GM12878 (cell line): ENCODE results near the gene LRRC52. TPM values are rescaled to one million over a fixed set of nuclear protein-coding genes. Genes with fewer than 3 reads are reported as not detected.

ENCODE experiments used
- ATAC-seq: fragments of 200-7000 bp; cut with Tn5 transposase; 3 replicates; pipeline ENCODE4 v1.9.1; 2020; ENCODE audit warnings: mild to moderate bottlenecking, moderate library complexity
- Bru-seq: library from RNA; stranded (reverse); fragments of 400-500 nt; gene quantifications from one replicate; lab custom pipeline; 2021; lab: Mats Ljungman, UMichigan
- BruChase-seq, 2 experiments: library from RNA; stranded (reverse); fragments of 400-500 nt; gene quantifications; one replicate each; lab custom pipeline; 2021; lab: Mats Ljungman, UMichigan
- BruUV-seq: library from RNA; stranded (reverse); fragments of 400-500 nt; replicated peaks from 2 replicates; lab custom pipeline; 2021; lab: Mats Ljungman, UMichigan
- CTCF ChIA-PET: fragments of 300-600 bp; sonication (Branson Sonifier 250); formaldehyde crosslinking; extraction: SDS; loops from one replicate; lab custom pipeline; 2021; ENCODE audit warnings: inconsistent platforms; lab: Yijun Ruan, JAX
- POLR2A ChIA-PET: fragments of 350-600 bp; formaldehyde crosslinking; extraction: SDS; loops from one replicate; lab custom pipeline; 2021; ENCODE audit warnings: inconsistent platforms; lab: Charles Lee
- RAD21 ChIA-PET: fragments of 300-600 bp; sonication (Branson Sonifier 250); formaldehyde crosslinking; loops from one replicate; lab custom pipeline; 2023; ENCODE audit warnings: antibody characterized with exemption; ENCODE audit not compliant: unreplicated experiment; lab: Charles Lee
- SMC1A ChIA-PET: fragments of 300-600 bp; sonication (Branson Sonifier 250); formaldehyde crosslinking; loops from one replicate; lab custom pipeline; 2023; ENCODE audit not compliant: unreplicated experiment, uncharacterized antibody; lab: Charles Lee
- DNase-seq: peaks from one replicate; pipeline ENCODE4 v3.0.0-alpha.2; 2011; ENCODE audit warnings: low read depth, low spot score
- FAIRE-seq: peaks from 3 replicates; lab custom pipeline; 2011; peaks lifted over from hg19 to GRCh38; lab: Jason Lieb, UNC
- H2AFZ ChIP-seq: 2 replicates; pipeline ENCODE4 v1.6.0; 2011; ENCODE audit warnings: low read depth, low read length, control low read depth; ENCODE audit not compliant: control insufficient read depth
- H3K27ac ChIP-seq: 2 replicates; pipeline ENCODE4 v1.5.1; 2011; ENCODE audit warnings: control low read depth; ENCODE audit not compliant: control insufficient read depth, insufficient read depth
- H3K27me3 ChIP-seq, 2 experiments: replicated peaks in 1 of 2; 2 replicates each; pipeline versions ENCODE4 v1.6.0 to v1.6.1; 2011; ENCODE audit warnings: low read length in 1 of 2; ENCODE audit not compliant: control insufficient read depth in 2 of 2, insufficient read depth in 2 of 2
- H3K36me3 ChIP-seq, 2 experiments: 2 replicates each; pipeline ENCODE4 v1.5.1; 2011; ENCODE audit warnings: low read length in 1 of 2; ENCODE audit not compliant: control insufficient read depth in 2 of 2, insufficient read depth in 2 of 2
- H3K4me1 ChIP-seq: 2 replicates; pipeline ENCODE4 v1.6.1; 2011; ENCODE audit warnings: mild to moderate bottlenecking, low read length, moderate library complexity, mixed read lengths; ENCODE audit not compliant: control insufficient read depth, insufficient read depth
- H3K4me2 ChIP-seq: 2 replicates; pipeline ENCODE4 v1.6.0; 2011; ENCODE audit warnings: control low read depth; ENCODE audit not compliant: control insufficient read depth, insufficient read depth
- H3K4me3 ChIP-seq: fragments of 200-600 bp; sonication (generic); 2 replicates; pipeline ENCODE4 v1.5.1; 2016
- H3K79me2 ChIP-seq: 2 replicates; pipeline ENCODE4 v1.6.0; 2011; ENCODE audit warnings: low read length; ENCODE audit not compliant: control insufficient read depth, insufficient read depth
- H3K9ac ChIP-seq: 2 replicates; pipeline ENCODE4 v1.8.0; 2011; ENCODE audit warnings: low read length, control low read depth, mixed read lengths; ENCODE audit not compliant: control insufficient read depth, insufficient read depth
- H3K9me3 ChIP-seq: replicated peaks from 3 replicates; pipeline ENCODE4 v1.5.1; 2011; ENCODE audit warnings: mild to moderate bottlenecking, low read length; ENCODE audit not compliant: control insufficient read depth, insufficient read depth
- H4K20me1 ChIP-seq: 2 replicates; pipeline ENCODE4 v1.6.0; 2011; ENCODE audit not compliant: control insufficient read depth, insufficient read depth
- IKZF2 ChIP-seq, 2 experiments: fragments of 450-650 bp; IDR thresholded peaks; 2 replicates each; pipeline ENCODE4 v1.6.1; 2017; ENCODE audit warnings: mild to moderate bottlenecking in 2 of 2, moderate library complexity in 2 of 2
- ZNF274 ChIP-seq: IDR thresholded peaks from one replicate; pipeline ENCODE4 v1.8.0; 2011; ENCODE audit not compliant: insufficient read length, insufficient read depth
- WGBS: methylation state at CpG from one replicate; pipeline ENCODE4 v1.1.6; 2016; ENCODE audit warnings: low lambda C conversion rate; ENCODE audit not compliant: insufficient replicate concordance, insufficient coverage; ENCODE audit errors: missing lambda C conversion rate; 5-methylcytosine and 5-hydroxymethylcytosine counted together
- in situ Hi-C: fragments of 300-500 bp; cut with MboI; formaldehyde crosslinking; loops from 9 replicates; pipeline ENCODE4 v1.14.3; 2018; ENCODE audit warnings: mixed read lengths
- intact Hi-C: fragments of 100-400 bp; cut with micrococcal nuclease; formaldehyde crosslinking; loops from one replicate; pipeline ENCODE4 v1.14.2; 2022; ENCODE audit not compliant: unreplicated experiment
- long read RNA-seq, 2 experiments: library from polyadenylated mRNA; unstranded; transcript quantifications; one replicate each; pipeline ENCODE4 v2.0.0, GENCODE V29; 2019 to 2020
- polyA minus RNA-seq, 3 experiments: library from RNA; depleted of rRNA, polyadenylated mRNA; stranded (reverse); fragments of >200 nt; gene quantifications; 2 replicates each; pipeline ENCODE4 v1.2.3, GENCODE V29; 2011
- polyA plus RNA-seq, 11 experiments: library from polyadenylated mRNA; depleted of rRNA in 4 of 11; unstranded in 6 of 11; stranded (reverse) in 5 of 11; fragments of >200 nt; fragmentation: Nextera tagmentation in 4 of 11; fragmentation: Illumina TruSeq in 1 of 11; extraction: Ambion mirVana in 4 of 11; extraction: Trizol in 1 of 11; gene quantifications; 1 replicate in 1 of 11; 2 replicates in 10 of 11; pipeline versions ENCODE4 v1.2.1 to v1.2.3, GENCODE V29; 2011 to 2016; ENCODE audit warnings: inconsistent platforms in 2 of 11, missing spikeins in 2 of 11, low read depth in 1 of 11
- total RNA-seq, 4 experiments: library from RNA; depleted of rRNA in 3 of 4; stranded (reverse); fragments of >200 nt in 3 of 4; fragmentation: Illumina TruSeq in 1 of 4; extraction: Trizol in 1 of 4; gene quantifications; 2 replicates each; pipeline versions ENCODE4 v1.2.1 to v1.2.3, GENCODE V29; 2013 to 2021

LRRC52 gene
- not detected in 2 replicates for total RNA-seq (2013; cell fraction: nucleolus; rRNA removed)
- not detected in 2 replicates for total RNA-seq (2014; rRNA removed)
- total RNA-seq (2014; rRNA removed; fragmentation: Illumina TruSeq; extraction: Trizol): not detected in 2 replicates
- not detected in 2 replicates for total RNA-seq (2021)
- polyA plus RNA-seq (2011; ENCODE audit: low read depth): not detected
- not detected in 2 replicates for polyA plus RNA-seq (2011; rRNA removed)
- polyA plus RNA-seq (2011; cell fraction: cytosol; rRNA removed): not detected in 2 replicates
- polyA plus RNA-seq (2011; cell fraction: nucleus; rRNA removed): not detected in 2 replicates
- polyA plus RNA-seq (2012): not detected in 2 replicates
- not detected in 2 replicates for polyA plus RNA-seq (2014; fragmentation: Illumina TruSeq; extraction: Trizol)
- not detected for polyA plus RNA-seq (2014; fragmentation: Nextera tagmentation; extraction: Ambion mirVana)
- not detected in 2 replicates for polyA plus RNA-seq (2014; rRNA removed)
- polyA plus RNA-seq (2016; fragmentation: Nextera tagmentation; extraction: Ambion mirVana): not detected
- polyA minus RNA-seq (2011; rRNA and poly(A)+ RNA removed): not detected in 2 replicates
- not detected in 2 replicates for polyA minus RNA-seq (2011; cell fraction: cytosol; rRNA and poly(A)+ RNA removed)
- polyA minus RNA-seq (2011; cell fraction: nucleus; rRNA and poly(A)+ RNA removed): not detected in 2 replicates
- not detected for Bru-seq, nascent RNA
- not detected for BruChase-seq, experiment 1, labeled RNA remaining after a 6-hour chase
- not detected for BruChase-seq, experiment 2, labeled RNA remaining after a 2-hour chase
- long read RNA-seq, experiment 1: 0 reads
- long read RNA-seq, experiment 2: 0 reads

GRCh38 chr1:165543532-165544438 is at the start of gene LRRC52:
LRRC52 (plus strand) TSS chr1:165544000; CDS start chr1:165544297, 297 bp downstream.
- H3K9ac ChIP-seq: no peak within 1 kb of the TSS
- H3K79me2 ChIP-seq: no peaks in the 10 kb centered on the region
- H3K27me3 ChIP-seq: peaks cover 0 to 3% of the 10 kb centered on the region in 2 experiments; a peak in 3 of 4 replicates
- in situ Hi-C loops (no loop called here), intact Hi-C loops (no loop called here)
- H3K4me3 ChIP-seq: no peak within 1 kb of the TSS
- WGBS: 39% methylated on average over 8 of the region's 12 CpGs
- RAD21 ChIA-PET: no interaction called here
- BruUV-seq: no TSS peak
- CTCF ChIA-PET: interaction anchor here (1.1 kb wide), 1 partner anchor 9 kb away, joined by 3 read pairs; no protein-coding TSS in a partner anchor
- H3K36me3 ChIP-seq: no peaks in the 10 kb centered on the region
- no peaks in the 10 kb centered on the region for H4K20me1 ChIP-seq
- POLR2A ChIA-PET: no interaction called here
- DNase-seq (no peak), ATAC-seq (no peak), FAIRE-seq (no peak)
- SMC1A ChIA-PET: no interaction called here
- no peaks in the 10 kb centered on the region for H3K9me3 ChIP-seq
- no peak within 1 kb of the TSS for H2AFZ ChIP-seq
- no peaks in the 10 kb centered on the region for H3K4me1 ChIP-seq
- no peak for TF ChIP-seq IKZF2 (IDR thresholded peaks at IDR 0.05)
- TF ChIP-seq ZNF274: no peak
- no peak within 1 kb of the TSS for H3K27ac ChIP-seq
- H3K4me2 ChIP-seq: no peak within 1 kb of the TSS
